HL-60 (cell line): ENCODE data around the gene RTN4RL2.

Source experiments
- DNase-seq, 2 experiments: peaks; one replicate each; pipeline ENCODE4 v3.0.0-alpha.2; 2010 to 2020; ENCODE audit warnings: low read depth in 1 of 2, low spot score in 1 of 2
- H3K27ac ChIP-seq: fragments of 250-450 bp; sonication (Bioruptor Pico); replicated peaks from 2 replicates; pipeline ENCODE4 v1.5.1; 2020; ENCODE audit warnings: mild to moderate bottlenecking, moderate library complexity
- H3K27me3 ChIP-seq: fragments of 250-450 bp; sonication (Bioruptor Pico); 2 replicates; pipeline ENCODE4 v1.5.1; 2021; ENCODE audit warnings: mild to moderate bottlenecking, moderate library complexity; ENCODE audit not compliant: insufficient read depth, poor library complexity, severe bottlenecking
- H3K4me3 ChIP-seq: replicated peaks from 2 replicates; pipeline ENCODE4 v1.5.1; 2011; ENCODE audit warnings: mild to moderate bottlenecking, control low read depth, low read length; ENCODE audit not compliant: insufficient read depth
- CTCF ChIP-seq: IDR thresholded peaks from one replicate; pipeline ENCODE4 v1.5.1; 2011; ENCODE audit warnings: low read length, control low read depth, inconsistent platforms; ENCODE audit not compliant: insufficient read depth
- GABPA ChIP-seq: IDR thresholded peaks from 2 replicates; pipeline ENCODE4 v1.6.1; 2012; ENCODE audit warnings: low read depth
- POLR2AphosphoS5 ChIP-seq: IDR thresholded peaks from 2 replicates; pipeline ENCODE4 v1.6.1; 2012; ENCODE audit warnings: low read depth
- SPI1 ChIP-seq: IDR thresholded peaks from 2 replicates; pipeline ENCODE4 v1.6.1; 2012; ENCODE audit warnings: low read depth, mild to moderate bottlenecking, borderline replicate concordance
- TF ChIP-seq, protein P1 (sequence below): IDR thresholded peaks from 2 replicates; pipeline ENCODE4 v1.6.1; 2012; ENCODE audit warnings: low read depth; ENCODE audit not compliant: insufficient replicate concordance

Gene RTN4RL2

DNA sequence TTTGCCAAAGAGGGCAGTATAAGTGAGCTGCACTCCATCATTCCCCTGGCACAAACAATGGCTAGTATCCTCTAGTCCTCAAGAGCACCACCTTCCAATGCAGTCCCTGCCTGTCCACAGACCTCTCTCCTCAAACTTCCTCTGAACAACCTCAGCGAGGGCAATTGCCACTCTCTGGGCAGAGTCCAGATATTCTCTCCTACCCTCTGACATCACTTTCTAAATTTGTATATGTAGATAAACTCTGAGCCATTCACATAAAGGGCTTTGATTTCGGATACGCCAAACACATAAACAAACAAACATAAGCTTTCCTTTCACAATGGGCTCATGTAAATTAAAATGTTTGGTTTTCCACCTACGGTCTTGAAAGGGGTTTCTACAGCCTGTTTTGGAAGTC is 30.4 kb upstream of the RTN4RL2 start:
- TF ChIP-seq SPI1, result no peak
- no peak for TF ChIP-seq POLR2AphosphoS5
- TF ChIP-seq, protein P1, sequence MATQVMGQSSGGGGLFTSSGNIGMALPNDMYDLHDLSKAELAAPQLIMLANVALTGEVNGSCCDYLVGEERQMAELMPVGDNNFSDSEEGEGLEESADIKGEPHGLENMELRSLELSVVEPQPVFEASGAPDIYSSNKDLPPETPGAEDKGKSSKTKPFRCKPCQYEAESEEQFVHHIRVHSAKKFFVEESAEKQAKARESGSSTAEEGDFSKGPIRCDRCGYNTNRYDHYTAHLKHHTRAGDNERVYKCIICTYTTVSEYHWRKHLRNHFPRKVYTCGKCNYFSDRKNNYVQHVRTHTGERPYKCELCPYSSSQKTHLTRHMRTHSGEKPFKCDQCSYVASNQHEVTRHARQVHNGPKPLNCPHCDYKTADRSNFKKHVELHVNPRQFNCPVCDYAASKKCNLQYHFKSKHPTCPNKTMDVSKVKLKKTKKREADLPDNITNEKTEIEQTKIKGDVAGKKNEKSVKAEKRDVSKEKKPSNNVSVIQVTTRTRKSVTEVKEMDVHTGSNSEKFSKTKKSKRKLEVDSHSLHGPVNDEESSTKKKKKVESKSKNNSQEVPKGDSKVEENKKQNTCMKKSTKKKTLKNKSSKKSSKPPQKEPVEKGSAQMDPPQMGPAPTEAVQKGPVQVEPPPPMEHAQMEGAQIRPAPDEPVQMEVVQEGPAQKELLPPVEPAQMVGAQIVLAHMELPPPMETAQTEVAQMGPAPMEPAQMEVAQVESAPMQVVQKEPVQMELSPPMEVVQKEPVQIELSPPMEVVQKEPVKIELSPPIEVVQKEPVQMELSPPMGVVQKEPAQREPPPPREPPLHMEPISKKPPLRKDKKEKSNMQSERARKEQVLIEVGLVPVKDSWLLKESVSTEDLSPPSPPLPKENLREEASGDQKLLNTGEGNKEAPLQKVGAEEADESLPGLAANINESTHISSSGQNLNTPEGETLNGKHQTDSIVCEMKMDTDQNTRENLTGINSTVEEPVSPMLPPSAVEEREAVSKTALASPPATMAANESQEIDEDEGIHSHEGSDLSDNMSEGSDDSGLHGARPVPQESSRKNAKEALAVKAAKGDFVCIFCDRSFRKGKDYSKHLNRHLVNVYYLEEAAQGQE, result no peak
- TF ChIP-seq CTCF, result no peak
- TF ChIP-seq GABPA, result no peak
- DNase-seq, result no peak
- Histone ChIP-seq H3K4me3 (no peak overlapping the region), H3K27me3 (no peaks in the 10 kb centered on the region), H3K27ac (no peak overlapping the region)

DNA sequence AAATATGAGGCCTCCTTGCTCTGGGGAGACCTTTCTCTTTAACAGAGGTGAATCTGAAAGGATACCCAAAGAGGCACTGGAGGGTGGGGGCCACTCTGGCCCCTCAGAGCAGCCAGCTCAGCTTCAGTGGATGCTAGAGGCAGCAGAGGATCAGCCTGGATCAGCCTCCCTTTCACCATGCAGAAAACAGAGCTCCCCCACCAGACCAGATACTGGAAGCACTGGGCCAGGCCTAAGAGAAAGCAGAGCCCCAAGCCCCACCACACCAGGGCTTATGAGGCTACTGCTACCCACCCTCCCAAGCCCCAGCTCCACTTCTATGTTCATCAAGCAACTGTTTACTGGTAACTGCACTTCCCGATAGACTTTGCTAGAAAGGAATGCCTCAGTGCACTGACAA is 29.4 kb upstream of the RTN4RL2 start:
- no peak overlapping the region for H3K27ac ChIP-seq
- no peak overlapping the region for H3K4me3 ChIP-seq
- H3K27me3 ChIP-seq, result no peaks in the 10 kb centered on the region
- DNase-seq, result no peak
- TF ChIP-seq SPI1 (no peak), CTCF (no peak), GABPA (no peak), POLR2AphosphoS5 (no peak)
- TF ChIP-seq, protein P1, result no peak

GRCh38 chr11:57432149-57432561 is 28.2 kb upstream of the RTN4RL2 start:
- Histone ChIP-seq H3K4me3 (0 out of 2 replicates have a peak overlapping the region, but pooled peaks have one; percentile 1), H3K27me3 (no peaks in the 10 kb centered on the region), H3K27ac (peak overlapping the region; percentile 60)
- peak; percentile 34 to 76 for DNase-seq
- TF ChIP-seq, protein P1, result no peak
- TF ChIP-seq POLR2AphosphoS5 (no peak), SPI1 (peak; percentile 76)
